ENCODE data around the gene PIGU.

Gene PIGU

GRCh38 chr20:34527016-34527415 lies 149.9 kb downstream of the PIGU start:
- H3F3A ChIP-seq (ENCODE audit: control insufficient read depth, insufficient read depth), result no peaks in the 10 kb centered on the region
- H3K27me3 ChIP-seq (ENCODE audit: control insufficient read depth, low read length), result no peaks in the 10 kb centered on the region
- no peaks in the 10 kb centered on the region for H3K9me2 ChIP-seq (replicated peaks; ENCODE audit: control insufficient read depth, low read length)
- peaks cover 35% of the 10 kb centered on the region for H3K79me2 ChIP-seq (ENCODE audit: control insufficient read depth, low read length)
- peaks cover 3% of the 10 kb centered on the region; the same call in 1 of the 2 replicates for H3K4me1 ChIP-seq (ENCODE audit: control insufficient read depth, low read length)
- H3K9me3 ChIP-seq (ENCODE audit: control insufficient read depth, insufficient read depth, low read length), result no peaks in the 10 kb centered on the region
- no peak overlapping the region for H3K27ac ChIP-seq (ENCODE audit: low read depth, low read length)
- peaks cover 13% of the 10 kb centered on the region; the same call in 1 of the 2 replicates for H4K20me1 ChIP-seq (ENCODE audit: control insufficient read depth, insufficient read depth, low read depth, low read length)
- no peak overlapping the region for H3K4me2 ChIP-seq (ENCODE audit: low read length)
- no peak overlapping the region for H3K4me3 ChIP-seq (ENCODE audit: low read length)
- TF ChIP-seq EZH2phosphoT487 (IDR thresholded peaks at IDR 0.05; ENCODE audit: borderline replicate concordance, low read length) (no peak), CTCF (IDR thresholded peaks at IDR 0.05; ENCODE audit: low read depth, low read length, poor library complexity, severe bottlenecking) (no peak)
- H3K36me3 ChIP-seq (ENCODE audit: control insufficient read depth, low read length), result peaks cover 66% of the 10 kb centered on the region

GRCh38 chr20:34526466-34526865 lies 150.4 kb downstream of the PIGU start:
- TF ChIP-seq CTCF (IDR thresholded peaks at IDR 0.05; ENCODE audit: low read depth, low read length, poor library complexity, severe bottlenecking) (no peak), EZH2phosphoT487 (IDR thresholded peaks at IDR 0.05; ENCODE audit: borderline replicate concordance, low read length) (no peak)
- no peak overlapping the region for H3K4me2 ChIP-seq (ENCODE audit: low read length)
- H3K9me2 ChIP-seq (replicated peaks; ENCODE audit: control insufficient read depth, low read length), result no peaks in the 10 kb centered on the region
- H3K9me3 ChIP-seq (ENCODE audit: control insufficient read depth, insufficient read depth, low read length), result no peaks in the 10 kb centered on the region
- H3K4me3 ChIP-seq (ENCODE audit: low read length), result no peak overlapping the region
- H4K20me1 ChIP-seq (ENCODE audit: control insufficient read depth, insufficient read depth, low read depth, low read length), result peaks cover 13% of the 10 kb centered on the region; the same call in 1 of the 2 replicates
- H3K4me1 ChIP-seq (ENCODE audit: control insufficient read depth, low read length), result peaks cover 3% of the 10 kb centered on the region; the same call in 1 of the 2 replicates
- peaks cover 41% of the 10 kb centered on the region for H3K79me2 ChIP-seq (ENCODE audit: control insufficient read depth, low read length)
- peaks cover 69% of the 10 kb centered on the region for H3K36me3 ChIP-seq (ENCODE audit: control insufficient read depth, low read length)
- no peaks in the 10 kb centered on the region for H3K27me3 ChIP-seq (ENCODE audit: control insufficient read depth, low read length)
- H3K27ac ChIP-seq (ENCODE audit: low read depth, low read length), result no peak overlapping the region
- H3F3A ChIP-seq (ENCODE audit: control insufficient read depth, insufficient read depth), result no peaks in the 10 kb centered on the region

GRCh38 chr20:34525709-34526416 lies 151.0 kb downstream of the PIGU start:
- Histone ChIP-seq H3K79me2 (ENCODE audit: control insufficient read depth, low read length) (peaks cover 47% of the 10 kb centered on the region), H3K4me3 (ENCODE audit: low read length) (no peak overlapping the region), H3F3A (ENCODE audit: control insufficient read depth, insufficient read depth) (no peaks in the 10 kb centered on the region), H3K9me2 (replicated peaks; ENCODE audit: control insufficient read depth, low read length) (no peaks in the 10 kb centered on the region), H3K27me3 (ENCODE audit: control insufficient read depth, low read length) (no peaks in the 10 kb centered on the region), H3K4me2 (ENCODE audit: low read length) (no peak overlapping the region), H3K4me1 (ENCODE audit: control insufficient read depth, low read length) (peaks cover 3% of the 10 kb centered on the region; the same call in 1 of the 2 replicates), H3K9me3 (ENCODE audit: control insufficient read depth, insufficient read depth, low read length) (no peaks in the 10 kb centered on the region), H4K20me1 (ENCODE audit: control insufficient read depth, insufficient read depth, low read depth, low read length) (peaks cover 13% of the 10 kb centered on the region; the same call in 1 of the 2 replicates), H3K36me3 (ENCODE audit: control insufficient read depth, low read length) (peaks cover 70% of the 10 kb centered on the region), H3K27ac (ENCODE audit: low read depth, low read length) (no peak overlapping the region)
- TF ChIP-seq CTCF (IDR thresholded peaks at IDR 0.05; ENCODE audit: low read depth, low read length, poor library complexity, severe bottlenecking) (no peak), EZH2phosphoT487 (IDR thresholded peaks at IDR 0.05; ENCODE audit: borderline replicate concordance, low read length) (no peak)

All from DOHH2 (cell line).